Tibial nerve (tissue), 4 donors: ENCODE results near the gene APC2. TPM values are rescaled to one million over a fixed set of nuclear protein-coding genes. Genes with fewer than 3 reads are reported as not detected.

Source experiments
- DNase-seq, 2 donors: peaks; one replicate each; pipeline ENCODE4 v3.0.0-alpha.2; 2019; ENCODE audit warnings: low spot score in 2 of 2
- H3K27ac ChIP-seq, 4 donors: fragments of 200-600 bp; sonication (generic) in 3 of 4; one replicate each; pipeline ENCODE4 v1.5.1; 2017 to 2019; ENCODE audit warnings: mild to moderate bottlenecking in 1 of 4
- H3K27me3 ChIP-seq, 2 donors: fragments of 200-600 bp; sonication (generic) in 1 of 2; one replicate each; pipeline versions ENCODE4 v1.5.1 to v1.6.0; 2017 to 2019
- H3K36me3 ChIP-seq, 3 donors: fragments of 200-600 bp; sonication (generic); one replicate each; pipeline ENCODE4 v1.5.1; 2018 to 2019
- H3K4me1 ChIP-seq, 4 donors: fragments of 200-600 bp; sonication (generic) in 3 of 4; one replicate each; pipeline ENCODE4 v1.5.1; 2017 to 2019
- H3K4me3 ChIP-seq, 4 donors: fragments of 200-600 bp; sonication (generic) in 3 of 4; one replicate each; pipeline ENCODE4 v1.5.1; 2017 to 2019; ENCODE audit warnings: mild to moderate bottlenecking in 1 of 4, moderate library complexity in 1 of 4
- H3K9me3 ChIP-seq, 4 donors: fragments of 200-600 bp; sonication (generic) in 3 of 4; one replicate each; pipeline ENCODE4 v1.5.1; 2017 to 2019
- CTCF ChIP-seq, 5 experiments: fragments of 200-600 bp in 3 of 5; fragments of 450-650 bp in 2 of 5; sonication (generic) in 3 of 5; IDR thresholded peaks; one replicate each; pipeline ENCODE4 v1.5.1; 2016 to 2019; ENCODE audit warnings: antibody characterized with exemption in 5 of 5, mild to moderate bottlenecking in 3 of 5, moderate library complexity in 2 of 5
- EP300 ChIP-seq, 2 donors: sonication (generic); formaldehyde crosslinking; IDR thresholded peaks; one replicate each; pipeline ENCODE4 v1.6.1; 2017; ENCODE audit warnings: antibody characterized with exemption in 2 of 2, mild to moderate bottlenecking in 1 of 2
- POLR2A ChIP-seq, 2 donors: fragments of 450-650 bp; IDR thresholded peaks; one replicate each; pipeline ENCODE4 v1.6.1; 2017; ENCODE audit warnings: antibody characterized with exemption in 2 of 2, mild to moderate bottlenecking in 2 of 2, moderate library complexity in 2 of 2
- WGBS, 2 donors: methylation state at CpG; one replicate each; pipeline ENCODE4 v1.1.5; 2018; 5-methylcytosine and 5-hydroxymethylcytosine counted together
- total RNA-seq, 4 donors: library from RNA; depleted of rRNA; stranded (reverse); fragments of >200 nt; gene quantifications; one replicate each; pipeline ENCODE4 v1.1.0, GENCODE V29; 2016

Gene APC2
- total RNA-seq, 4 donors from 2014 or later: 1.7 to 10.2 (median 4.2) TPM

DNA sequence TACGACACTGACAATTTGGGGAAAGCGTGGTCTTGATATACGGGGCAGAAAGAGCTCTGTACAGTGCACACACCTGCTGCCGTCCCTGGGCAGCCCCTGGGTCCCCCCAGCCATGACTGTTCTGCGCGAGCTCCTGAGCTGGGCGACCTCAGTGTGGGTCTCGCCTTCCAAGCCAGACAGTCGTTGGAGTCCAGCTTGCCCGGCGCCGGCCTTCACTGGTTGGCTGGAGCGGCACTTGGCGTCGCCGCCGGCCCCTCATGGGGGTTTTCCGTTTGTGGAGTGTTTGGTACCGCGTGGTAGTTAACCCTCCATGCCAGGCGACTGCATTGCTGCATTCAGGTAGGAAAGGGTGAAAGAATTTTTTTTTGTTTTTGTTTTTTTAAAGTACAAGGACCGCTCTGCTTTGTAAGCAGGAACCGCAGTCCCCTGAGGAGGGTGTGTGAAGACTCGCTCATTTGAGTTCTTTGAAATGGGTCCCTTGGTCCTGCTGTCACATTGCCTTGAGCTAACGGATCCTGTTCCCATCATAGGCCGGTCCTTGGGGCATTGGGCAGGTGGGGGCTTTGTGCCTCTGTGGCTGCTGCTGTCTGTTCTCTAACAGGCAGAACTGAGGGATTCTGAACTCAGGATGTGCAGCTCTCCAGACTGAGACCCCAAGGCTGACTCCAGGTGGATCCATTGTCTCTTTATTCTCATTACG, 22.6 kb upstream of the APC2 start:
- H3K9me3 ChIP-seq: no peaks in the 10 kb centered on the region
- peaks cover 3 to 100% (median 32%) of the 10 kb centered on the region in 3 donors for H3K36me3 ChIP-seq
- no peak for TF ChIP-seq POLR2A (IDR thresholded peaks at IDR 0.05)
- no peak for TF ChIP-seq EP300 (IDR thresholded peaks at IDR 0.05)
- TF ChIP-seq CTCF (IDR thresholded peaks at IDR 0.05): no peak
- peaks cover 0 to 1% (median 0%) of the 10 kb centered on the region in 4 donors for H3K4me1 ChIP-seq
- 85 to 88% methylated on average over 27 of the region's 27 CpGs for WGBS, 2 donors
- no peaks in the 10 kb centered on the region for H3K27me3 ChIP-seq
- no peak overlapping the region for H3K4me3 ChIP-seq
- no peak for DNase-seq
- H3K27ac ChIP-seq: no peak overlapping the region

DNA sequence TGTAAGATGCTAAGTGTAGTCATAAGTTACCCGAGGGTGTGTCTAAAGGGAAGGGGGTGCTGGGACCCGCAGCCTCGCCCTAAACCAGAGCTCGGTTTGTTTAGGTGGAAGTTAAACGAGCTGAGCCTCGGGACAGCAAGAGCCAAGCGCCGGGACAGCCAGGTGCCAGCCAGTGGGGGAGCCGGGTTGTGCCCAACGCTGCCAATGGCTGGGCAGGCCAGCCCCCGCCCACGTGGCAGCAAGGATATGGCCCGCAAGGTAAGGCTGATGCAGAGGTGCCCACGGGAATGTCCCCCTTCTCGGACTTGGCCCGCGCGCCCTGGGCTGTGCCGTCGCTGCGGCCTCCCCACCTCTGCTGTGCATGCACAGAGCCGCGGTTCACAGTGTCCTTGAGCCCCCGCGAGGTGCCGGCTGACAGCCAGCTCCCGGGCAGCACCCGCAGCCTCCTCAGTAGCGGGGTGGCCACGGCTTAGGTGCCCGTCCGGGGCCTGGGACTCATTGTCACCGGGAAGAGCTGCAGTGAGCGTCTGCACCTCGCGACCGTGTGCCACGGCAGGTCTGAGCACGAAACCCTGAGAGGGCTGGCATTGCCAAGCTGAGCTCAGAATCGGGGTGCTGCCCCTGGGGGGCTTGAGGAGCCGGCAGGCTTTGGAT, 21.1 kb upstream of the APC2 start:
- 85 to 88% methylated on average over 24 to 41 of the region's 41 CpGs for WGBS, 2 donors
- Histone ChIP-seq H3K4me1 (no peaks in the 10 kb centered on the region), H3K9me3 (no peaks in the 10 kb centered on the region), H3K27ac (no peak overlapping the region), H3K4me3 (no peak overlapping the region), H3K36me3 (peaks cover 3 to 100% (median 24%) of the 10 kb centered on the region in 3 donors), H3K27me3 (no peaks in the 10 kb centered on the region)
- DNase-seq: no peak
- TF ChIP-seq POLR2A (IDR thresholded peaks at IDR 0.05) (no peak), EP300 (IDR thresholded peaks at IDR 0.05) (no peak), CTCF (IDR thresholded peaks at IDR 0.05) (no peak)

DNA sequence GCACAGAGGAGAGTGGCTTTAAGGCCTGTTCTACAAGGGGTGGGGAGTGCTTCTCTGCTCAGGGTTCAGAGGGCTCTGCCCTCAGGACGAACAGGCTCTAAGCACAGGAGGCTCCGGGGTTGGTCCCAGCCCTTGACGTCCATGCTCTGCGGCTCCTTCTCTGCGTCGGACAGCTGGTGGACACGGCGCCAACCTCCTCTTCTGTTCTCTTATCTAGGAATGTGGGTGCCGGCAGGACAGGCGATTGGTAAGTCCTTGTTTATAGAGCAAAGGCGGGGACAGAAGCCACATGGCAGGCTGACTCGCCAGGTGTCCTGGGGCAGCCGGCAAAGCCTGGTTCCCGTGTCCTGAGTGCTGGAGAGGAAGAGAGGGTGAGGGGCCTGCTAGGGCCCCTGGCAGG, 20.2 kb upstream of the APC2 start:
- Histone ChIP-seq H3K36me3 (peaks cover 6 to 100% (median 27%) of the 10 kb centered on the region in 3 donors), H3K9me3 (no peaks in the 10 kb centered on the region), H3K27me3 (no peaks in the 10 kb centered on the region), H3K4me1 (no peaks in the 10 kb centered on the region), H3K4me3 (no peak overlapping the region), H3K27ac (no peak overlapping the region)
- no peak for DNase-seq
- 85 to 91% methylated on average over 14 of the region's 14 CpGs for WGBS, 2 donors
- TF ChIP-seq EP300 (IDR thresholded peaks at IDR 0.05) (no peak), CTCF (IDR thresholded peaks at IDR 0.05) (no peak), POLR2A (IDR thresholded peaks at IDR 0.05) (no peak)

- no peaks in the 10 kb centered on the region for H3K9me3 ChIP-seq
- no peaks in the 10 kb centered on the region for H3K4me1 ChIP-seq
- H3K27ac ChIP-seq: no peak overlapping the region
- peaks cover 6 to 100% (median 28%) of the 10 kb centered on the region in 3 donors for H3K36me3 ChIP-seq
- 84 to 92% methylated on average over 8 to 14 of the region's 14 CpGs for WGBS, 2 donors
- no peak overlapping the region for H3K4me3 ChIP-seq
- TF ChIP-seq CTCF (IDR thresholded peaks at IDR 0.05) (no peak), EP300 (IDR thresholded peaks at IDR 0.05) (no peak), POLR2A (IDR thresholded peaks at IDR 0.05) (no peak)
- H3K27me3 ChIP-seq: no peaks in the 10 kb centered on the region
- no peak for DNase-seq
Observed at GRCh38 chr19:1430246-1430645, 19.7 kb upstream of the APC2 start.
